ENCODE measurements around the gene DDX42. TPM values are rescaled to one million over a fixed set of nuclear protein-coding genes. Genes with fewer than 3 reads are reported as not detected.

The DDX42 gene
- total and polyA plus RNA-seq, 2 of the 13 experiments (the other 11 are each of a cell fraction or from before 2014, with no cell fraction given) = 87.2 to 92.9 TPM

DNA sequence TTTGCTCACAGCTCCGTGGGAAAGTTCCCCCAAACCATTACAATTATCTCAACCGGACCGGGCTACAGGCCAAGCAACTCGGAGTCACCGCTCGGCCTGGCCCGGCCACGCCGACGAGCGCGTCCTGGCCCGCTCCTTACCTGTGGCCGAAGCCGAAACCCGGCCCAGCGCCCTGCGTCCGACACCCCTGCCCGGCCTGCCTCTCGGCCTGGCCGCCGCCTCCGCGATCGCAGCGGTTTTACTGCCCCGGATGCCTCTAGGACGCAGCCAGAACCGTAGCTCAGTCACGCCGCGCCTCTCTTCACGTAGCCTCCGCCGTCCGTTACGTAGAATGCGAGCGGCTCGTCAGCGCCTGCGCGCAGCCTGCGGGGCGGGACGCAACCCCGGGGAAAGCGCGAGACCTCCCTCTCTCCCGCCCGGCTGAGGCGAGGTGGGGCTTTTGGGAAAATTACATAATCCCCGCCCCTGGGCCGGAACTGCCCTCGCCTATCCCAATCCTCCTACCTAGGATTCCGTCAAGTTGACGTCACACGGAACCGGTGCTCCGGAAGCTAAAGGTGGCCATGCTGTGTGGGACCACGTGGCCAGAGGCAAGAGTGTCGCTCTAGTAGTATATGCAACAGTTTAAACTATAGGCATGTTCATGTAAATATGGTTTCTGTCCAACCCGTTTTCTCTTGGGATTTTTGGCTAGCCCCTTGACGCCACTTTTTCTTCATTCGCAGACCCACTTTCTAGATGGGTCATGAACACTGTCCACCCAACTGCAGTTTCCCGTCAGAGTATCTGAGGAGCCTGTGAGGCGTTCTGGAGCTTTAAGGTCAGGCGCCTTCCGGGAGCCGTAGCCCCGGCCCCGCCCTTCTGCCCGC is 464 bp upstream of the DDX42 start, which contains the start of gene CCDC47 (continued):
- 0 out of 2 replicates have a peak, but pooled peaks have one; percentile 46 for TF ChIP-seq KDM6A (CRISPR knock-in tag; IDR thresholded peaks at IDR 0.05; ENCODE audit: low read depth)
- peak; percentile 76 for TF ChIP-seq ZNF501 (CRISPR knock-in tag; IDR thresholded peaks at IDR 0.05)
- TF ChIP-seq, protein P1, sequence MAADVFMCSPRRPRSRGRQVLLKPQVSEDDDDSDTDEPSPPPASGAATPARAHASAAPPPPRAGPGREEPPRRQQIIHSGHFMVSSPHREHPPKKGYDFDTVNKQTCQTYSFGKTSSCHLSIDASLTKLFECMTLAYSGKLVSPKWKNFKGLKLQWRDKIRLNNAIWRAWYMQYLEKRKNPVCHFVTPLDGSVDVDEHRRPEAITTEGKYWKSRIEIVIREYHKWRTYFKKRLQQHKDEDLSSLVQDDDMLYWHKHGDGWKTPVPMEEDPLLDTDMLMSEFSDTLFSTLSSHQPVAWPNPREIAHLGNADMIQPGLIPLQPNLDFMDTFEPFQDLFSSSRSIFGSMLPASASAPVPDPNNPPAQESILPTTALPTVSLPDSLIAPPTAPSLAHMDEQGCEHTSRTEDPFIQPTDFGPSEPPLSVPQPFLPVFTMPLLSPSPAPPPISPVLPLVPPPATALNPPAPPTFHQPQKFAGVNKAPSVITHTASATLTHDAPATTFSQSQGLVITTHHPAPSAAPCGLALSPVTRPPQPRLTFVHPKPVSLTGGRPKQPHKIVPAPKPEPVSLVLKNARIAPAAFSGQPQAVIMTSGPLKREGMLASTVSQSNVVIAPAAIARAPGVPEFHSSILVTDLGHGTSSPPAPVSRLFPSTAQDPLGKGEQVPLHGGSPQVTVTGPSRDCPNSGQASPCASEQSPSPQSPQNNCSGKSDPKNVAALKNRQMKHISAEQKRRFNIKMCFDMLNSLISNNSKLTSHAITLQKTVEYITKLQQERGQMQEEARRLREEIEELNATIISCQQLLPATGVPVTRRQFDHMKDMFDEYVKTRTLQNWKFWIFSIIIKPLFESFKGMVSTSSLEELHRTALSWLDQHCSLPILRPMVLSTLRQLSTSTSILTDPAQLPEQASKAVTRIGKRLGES (CRISPR knock-in tag; IDR thresholded peaks at IDR 0.05; ENCODE audit: borderline replicate concordance) = 0 out of 2 replicates have a peak, but pooled peaks have one; percentile 62
- TF ChIP-seq ZNF782 (CRISPR knock-in tag; IDR thresholded peaks at IDR 0.05; ENCODE audit: borderline replicate concordance) = peak; percentile 91; the same call in 1 of the 2 replicates
- peak; percentile 99 for TF ChIP-seq HOXA3 (CRISPR knock-in tag; IDR thresholded peaks at IDR 0.05)
- peak; percentile 90 for TF ChIP-seq KLF12 (CRISPR knock-in tag; IDR thresholded peaks at IDR 0.05; ENCODE audit: borderline replicate concordance)
- peak; percentile 98 for TF ChIP-seq GABPB1 (CRISPR knock-in tag; IDR thresholded peaks at IDR 0.05)
- peak; percentile 89 for TF ChIP-seq CEBPG (CRISPR knock-in tag; IDR thresholded peaks at IDR 0.05)
- peak; percentile 78 for TF ChIP-seq PITX1 (CRISPR knock-in tag; IDR thresholded peaks at IDR 0.05)
- peak; percentile 98 for TF ChIP-seq UBTF (CRISPR knock-in tag; IDR thresholded peaks at IDR 0.05)
- 0 out of 2 replicates have a peak, but pooled peaks have one; percentile 72 for TF ChIP-seq AKAP8 (CRISPR knock-in tag; IDR thresholded peaks at IDR 0.05)
- no peak for TF ChIP-seq SMARCC2 (IDR thresholded peaks at IDR 0.05)
- TF ChIP-seq, protein P2, sequence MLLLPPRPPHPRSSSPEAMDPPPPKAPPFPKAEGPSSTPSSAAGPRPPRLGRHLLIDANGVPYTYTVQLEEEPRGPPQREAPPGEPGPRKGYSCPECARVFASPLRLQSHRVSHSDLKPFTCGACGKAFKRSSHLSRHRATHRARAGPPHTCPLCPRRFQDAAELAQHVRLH (CRISPR knock-in tag; IDR thresholded peaks at IDR 0.05; ENCODE audit: borderline replicate concordance, low read depth) = 0 out of 2 replicates have a peak, but pooled peaks have one; percentile 77
- TF ChIP-seq ZMAT3 (CRISPR knock-in tag; conservative IDR thresholded peaks at IDR 0.05) = peak; percentile 99
- TF ChIP-seq, protein P3, sequence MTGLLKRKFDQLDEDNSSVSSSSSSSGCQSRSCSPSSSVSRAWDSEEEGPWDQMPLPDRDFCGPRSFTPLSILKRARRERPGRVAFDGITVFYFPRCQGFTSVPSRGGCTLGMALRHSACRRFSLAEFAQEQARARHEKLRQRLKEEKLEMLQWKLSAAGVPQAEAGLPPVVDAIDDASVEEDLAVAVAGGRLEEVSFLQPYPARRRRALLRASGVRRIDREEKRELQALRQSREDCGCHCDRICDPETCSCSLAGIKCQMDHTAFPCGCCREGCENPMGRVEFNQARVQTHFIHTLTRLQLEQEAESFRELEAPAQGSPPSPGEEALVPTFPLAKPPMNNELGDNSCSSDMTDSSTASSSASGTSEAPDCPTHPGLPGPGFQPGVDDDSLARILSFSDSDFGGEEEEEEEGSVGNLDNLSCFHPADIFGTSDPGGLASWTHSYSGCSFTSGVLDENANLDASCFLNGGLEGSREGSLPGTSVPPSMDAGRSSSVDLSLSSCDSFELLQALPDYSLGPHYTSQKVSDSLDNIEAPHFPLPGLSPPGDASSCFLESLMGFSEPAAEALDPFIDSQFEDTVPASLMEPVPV (CRISPR knock-in tag; IDR thresholded peaks at IDR 0.05) = no peak; the same call in 1 of the 2 replicates
- peak; percentile 48; the same call in 1 of the 2 replicates for TF ChIP-seq ZBTB10 (CRISPR knock-in tag; IDR thresholded peaks at IDR 0.05; ENCODE audit: borderline replicate concordance)
